Measurements from ENCODE around the gene FGF7. TPM values are rescaled to one million over a fixed set of nuclear protein-coding genes. Genes with fewer than 3 reads are reported as not detected.
"Not testable (repeated sequence)": the region's sequence is repeated elsewhere in the genome, so short reads cannot be mapped to it uniquely, and the experiment has no call there.

The FGF7 gene
- total and polyA plus RNA-seq, 11 donors, result 7.7 to 40.8 (median 24.5) TPM

DNA sequence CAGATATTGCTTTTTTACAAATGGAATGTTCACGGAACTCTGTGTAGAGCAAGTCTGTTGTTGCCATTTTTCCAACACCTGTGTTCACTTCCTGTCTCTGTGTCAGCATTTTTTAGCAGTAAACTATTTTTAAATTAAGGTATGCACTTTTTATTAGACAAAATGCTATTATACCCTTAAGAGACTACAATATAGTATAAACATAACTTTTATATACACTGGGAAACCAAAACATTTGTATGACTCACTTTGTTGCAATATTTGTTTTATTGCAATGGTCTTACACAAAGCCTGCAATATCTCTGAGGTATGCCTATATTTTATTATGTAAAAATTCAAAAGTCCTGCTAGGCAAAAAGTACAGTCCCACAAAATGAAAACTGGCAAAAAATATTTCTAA lies 39.8 kb upstream of the FGF7 start:
- Histone ChIP-seq H3K27ac (no peak overlapping the region), H3K27me3 (no peaks in the 10 kb centered on the region), H3K9me3 (no peaks in the 10 kb centered on the region), H3K4me3 (no peak overlapping the region), H3K36me3 (no peaks in the 10 kb centered on the region), H3K4me1 (no peaks in the 10 kb centered on the region)
- intact Hi-C loops (cut with DNase I), result no loop called here
- ATAC-seq (no peak), DNase-seq (no peak)
- TF ChIP-seq, protein P1, sequence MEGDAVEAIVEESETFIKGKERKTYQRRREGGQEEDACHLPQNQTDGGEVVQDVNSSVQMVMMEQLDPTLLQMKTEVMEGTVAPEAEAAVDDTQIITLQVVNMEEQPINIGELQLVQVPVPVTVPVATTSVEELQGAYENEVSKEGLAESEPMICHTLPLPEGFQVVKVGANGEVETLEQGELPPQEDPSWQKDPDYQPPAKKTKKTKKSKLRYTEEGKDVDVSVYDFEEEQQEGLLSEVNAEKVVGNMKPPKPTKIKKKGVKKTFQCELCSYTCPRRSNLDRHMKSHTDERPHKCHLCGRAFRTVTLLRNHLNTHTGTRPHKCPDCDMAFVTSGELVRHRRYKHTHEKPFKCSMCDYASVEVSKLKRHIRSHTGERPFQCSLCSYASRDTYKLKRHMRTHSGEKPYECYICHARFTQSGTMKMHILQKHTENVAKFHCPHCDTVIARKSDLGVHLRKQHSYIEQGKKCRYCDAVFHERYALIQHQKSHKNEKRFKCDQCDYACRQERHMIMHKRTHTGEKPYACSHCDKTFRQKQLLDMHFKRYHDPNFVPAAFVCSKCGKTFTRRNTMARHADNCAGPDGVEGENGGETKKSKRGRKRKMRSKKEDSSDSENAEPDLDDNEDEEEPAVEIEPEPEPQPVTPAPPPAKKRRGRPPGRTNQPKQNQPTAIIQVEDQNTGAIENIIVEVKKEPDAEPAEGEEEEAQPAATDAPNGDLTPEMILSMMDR (IDR thresholded peaks at IDR 0.05), result no peak
- TF ChIP-seq POLR2A (IDR thresholded peaks at IDR 0.05), result no peak
- whole genome bisulfite sequencing, 4 donors, result 60 to 69% (median 67%) methylated on average over 1 of the region's 1 CpG

DNA sequence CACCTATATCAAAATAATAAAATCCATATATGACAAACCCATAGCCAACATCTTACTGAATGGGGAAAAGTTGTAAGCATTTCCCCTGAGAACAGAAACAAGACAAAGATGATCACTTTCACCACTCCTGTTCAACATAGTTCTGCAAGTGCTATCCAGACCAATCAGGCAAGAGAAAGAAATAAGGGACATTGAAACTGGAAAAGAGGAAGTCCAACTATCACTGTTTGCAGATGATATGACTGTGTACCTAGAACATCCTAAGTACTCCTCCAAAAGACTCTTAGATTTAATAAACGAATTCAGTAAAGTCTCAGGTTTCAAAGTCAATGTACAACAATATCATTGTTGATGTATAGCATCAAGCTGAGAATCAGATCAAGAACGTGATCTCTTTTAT lies 35.6 kb upstream of the FGF7 start:
- no peak for TF ChIP-seq POLR2A (IDR thresholded peaks at IDR 0.05)
- TF ChIP-seq, protein P1 (IDR thresholded peaks at IDR 0.05), result no peak
- intact Hi-C loops (cut with DNase I), result no loop called here
- Histone ChIP-seq H3K27ac (no peak overlapping the region), H3K4me3 (no peak overlapping the region), H3K9me3 (no peaks in the 10 kb centered on the region), H3K4me1 (no peaks in the 10 kb centered on the region), H3K36me3 (no peaks in the 10 kb centered on the region), H3K27me3 (no peaks in the 10 kb centered on the region)
- 85 to 93% (median 85%) methylated on average over 2 of the region's 2 CpGs for WGBS, 4 donors
- DNase-seq (no peak), ATAC-seq (no peak)

DNA sequence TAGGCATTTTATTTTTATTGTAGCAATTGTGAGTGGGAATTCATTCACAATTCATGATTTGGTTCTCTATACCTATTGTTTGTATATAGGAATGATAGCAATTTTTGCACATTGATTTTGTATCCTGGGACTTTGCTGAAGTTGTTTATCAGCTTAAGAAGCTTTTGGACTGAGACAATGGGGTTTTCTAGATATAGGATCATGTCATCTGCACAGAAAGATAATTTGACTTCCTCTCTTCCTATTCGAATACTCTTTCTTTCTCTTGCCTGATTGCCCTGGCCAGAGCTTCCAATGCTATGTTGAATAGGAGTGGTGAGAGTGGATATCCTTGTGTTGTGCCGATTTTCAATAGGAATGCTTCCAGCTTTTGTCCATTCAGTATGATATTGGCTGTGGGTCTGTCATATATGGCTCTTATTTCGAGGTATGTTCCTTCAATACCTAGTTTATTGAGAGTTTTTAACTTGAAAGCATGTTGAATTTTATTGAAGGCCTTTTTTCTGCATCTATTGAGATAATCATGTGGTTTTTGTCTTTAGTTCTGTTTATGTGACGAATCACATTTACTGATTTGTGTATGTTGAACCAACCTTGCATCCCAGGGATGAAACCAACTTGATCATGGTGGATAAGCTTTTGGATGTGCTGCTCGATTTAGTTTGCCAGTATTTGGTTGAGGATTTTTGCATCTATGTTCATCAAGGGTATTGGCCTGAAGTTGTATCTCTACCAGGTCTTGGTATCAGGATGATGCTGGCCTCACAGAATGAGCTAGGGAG lies 20.3 kb upstream of the FGF7 start:
- H3K27me3 ChIP-seq; H3K9me3 ChIP-seq; H3K4me1 ChIP-seq; H3K36me3 ChIP-seq; intact Hi-C loops (cut with DNase I); ATAC-seq; DNase-seq; H3K4me3 ChIP-seq; H3K27ac ChIP-seq: not testable (repeated sequence)
- WGBS, 4 donors, result 76 to 83% (median 77%) methylated on average over 5 of the region's 5 CpGs

DNA sequence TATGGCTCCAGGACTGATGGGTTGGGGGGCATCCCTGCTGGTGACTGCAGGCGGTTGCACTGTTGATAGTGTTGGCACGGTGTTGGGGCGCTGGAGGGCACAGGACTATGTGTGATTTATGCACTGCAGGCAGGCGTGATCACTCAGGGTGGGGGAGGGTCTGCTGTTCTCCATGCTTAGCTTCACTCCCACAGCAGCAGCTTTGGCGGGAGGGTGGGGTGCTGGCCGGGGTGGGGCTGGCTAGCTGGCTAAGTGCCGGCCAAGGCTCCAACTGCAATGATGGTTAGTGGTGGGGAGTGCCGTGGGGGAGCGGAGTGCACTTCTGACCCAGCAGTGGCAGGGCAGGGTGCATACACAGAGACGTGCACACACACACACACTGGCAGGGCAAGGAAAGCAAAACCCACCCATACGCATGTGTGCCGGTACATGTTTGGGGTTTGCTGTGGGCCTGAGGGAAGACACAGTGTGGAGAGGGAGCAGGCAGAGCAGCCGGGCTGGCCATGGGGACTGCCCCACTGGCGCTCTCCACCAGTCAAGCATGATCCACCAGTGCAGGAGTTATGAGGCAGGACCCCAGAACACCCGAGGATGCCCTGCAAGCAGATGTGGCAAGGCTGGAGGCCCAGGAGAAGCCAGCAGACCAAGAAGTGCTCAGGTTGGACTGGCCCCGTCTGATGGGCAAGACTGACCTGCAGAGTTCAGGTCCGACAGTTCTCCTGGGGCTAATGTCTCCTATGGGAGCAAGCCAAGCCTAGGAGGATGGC lies 16.5 kb upstream of the FGF7 start:
- Histone ChIP-seq H3K27me3 (no peaks in the 10 kb centered on the region), H3K4me3 (no peak overlapping the region), H3K4me1 (no peaks in the 10 kb centered on the region), H3K36me3 (no peaks in the 10 kb centered on the region), H3K9me3 (peaks cover 0 to 3% (median 0%) of the 10 kb centered on the region in 12 donors), H3K27ac (no peak overlapping the region)
- TF ChIP-seq, protein P1 (IDR thresholded peaks at IDR 0.05), result no peak
- no peak for TF ChIP-seq POLR2A (IDR thresholded peaks at IDR 0.05)
- DNase-seq (peak in 1 of 5 donors; percentile 40), ATAC-seq (no peak)
- WGBS, 4 donors, result 80 to 93% (median 91%) methylated on average over 4 to 17 of the region's 17 CpGs
- intact Hi-C loops (cut with DNase I), result no loop called here
